HepG2 (cell line): Measurements from ENCODE around the gene ITK. TPM values are rescaled to one million over a fixed set of nuclear protein-coding genes. Genes with fewer than 3 reads are reported as not detected.

ENCODE experiments used
- BCL6 ChIP-seq: IDR thresholded peaks from 2 replicates; pipeline ENCODE4 v1.6.1; 2016; ENCODE audit warnings: missing genetic modification reagents, missing compliant biosample characterization
- EHMT2 ChIP-seq: fragments of 200-600 bp; sonication (generic); IDR thresholded peaks from 2 replicates; pipeline ENCODE4 v1.7.0; 2017; ENCODE audit warnings: antibody characterized with exemption, low read depth, low read length, borderline replicate concordance
- GMEB2 ChIP-seq: IDR thresholded peaks from 2 replicates; pipeline ENCODE4 v1.6.1; 2016; ENCODE audit warnings: missing biosample characterization, missing genetic modification reagents, low read depth
- HIVEP1 ChIP-seq: sonication (generic); formaldehyde crosslinking; IDR thresholded peaks from 2 replicates; pipeline ENCODE4 v1.4.0; 2020; ENCODE audit warnings: mild to moderate bottlenecking, missing genetic modification reagents
- NCOR1 ChIP-seq: fragments of 200-600 bp; sonication (generic); IDR thresholded peaks from 2 replicates; pipeline ENCODE4 v1.7.0; 2017; ENCODE audit warnings: antibody characterized with exemption, low read length, borderline replicate concordance
- PATZ1 ChIP-seq: sonication (generic); formaldehyde crosslinking; IDR thresholded peaks from 2 replicates; pipeline ENCODE4 v1.4.0; 2020; ENCODE audit warnings: missing genetic modification reagents
- RORA ChIP-seq: sonication (generic); formaldehyde crosslinking; IDR thresholded peaks from 2 replicates; pipeline ENCODE4 v1.5.0; 2020; ENCODE audit warnings: mild to moderate bottlenecking, missing genetic modification reagents, moderate library complexity
- WIZ ChIP-seq: sonication (generic); formaldehyde crosslinking; IDR thresholded peaks from 2 replicates; pipeline ENCODE4 v1.5.1; 2020; ENCODE audit warnings: mild to moderate bottlenecking, missing genetic modification reagents
- ZKSCAN5 ChIP-seq: sonication (generic); formaldehyde crosslinking; IDR thresholded peaks from 2 replicates; pipeline ENCODE4 v1.5.1; 2020; ENCODE audit warnings: mild to moderate bottlenecking, missing genetic modification reagents
- ZNF331 ChIP-seq: sonication (generic); formaldehyde crosslinking; IDR thresholded peaks from 2 replicates; pipeline ENCODE4 v1.4.0; 2020; ENCODE audit warnings: missing genetic modification reagents
- ZNF460 ChIP-seq: sonication (generic); formaldehyde crosslinking; IDR thresholded peaks from 2 replicates; pipeline ENCODE4 v1.5.1; 2020; ENCODE audit warnings: missing genetic modification reagents, mild to moderate bottlenecking, borderline replicate concordance
- ZNF678 ChIP-seq: sonication (generic); formaldehyde crosslinking; IDR thresholded peaks from 2 replicates; pipeline ENCODE4 v1.4.0; 2020; ENCODE audit warnings: mild to moderate bottlenecking, missing genetic modification reagents
- polyA plus RNA-seq, 8 experiments: library from polyadenylated mRNA; depleted of rRNA in 3 of 8; stranded (reverse) in 7 of 8; unstranded in 1 of 8; fragments of >200 nt; fragmentation: Illumina TruSeq in 4 of 8; extraction: Trizol in 4 of 8; gene quantifications; 2 replicates each; pipeline versions ENCODE4 v1.2.1 to v1.2.3, GENCODE V29; 2011 to 2016; ENCODE audit warnings: low read depth in 4 of 8, missing spikeins in 1 of 8, mixed read lengths in 1 of 8; ENCODE audit not compliant: insufficient read depth in 1 of 8
- total RNA-seq, 5 experiments: library from RNA; depleted of rRNA; stranded (reverse); fragments of >200 nt; fragmentation: Illumina TruSeq; extraction: Trizol; gene quantifications; 2 replicates each; pipeline ENCODE4 v1.2.3, GENCODE V29; 2016; ENCODE audit warnings: low read depth in 1 of 5
- TF ChIP-seq, protein P1 (sequence below): IDR thresholded peaks from 2 replicates; pipeline ENCODE4 v1.6.1; 2012; ENCODE audit warnings: low read length, improper control_type of control experiment
- TF ChIP-seq, protein P2 (sequence below): sonication (generic); IDR thresholded peaks from 2 replicates; pipeline ENCODE4 v1.6.1; 2016; ENCODE audit warnings: low read depth, borderline replicate concordance
- TF ChIP-seq, protein P3 (sequence below): IDR thresholded peaks from 2 replicates; pipeline ENCODE4 v1.6.1; 2016; ENCODE audit warnings: mild to moderate bottlenecking, missing biosample characterization, missing genetic modification reagents

Gene ITK
- total and polyA plus RNA-seq, 2 of the 13 experiments (the other 11 are each of a cell fraction or from before 2014, with no cell fraction given) = 0.01 TPM; not detected in 1

DNA sequence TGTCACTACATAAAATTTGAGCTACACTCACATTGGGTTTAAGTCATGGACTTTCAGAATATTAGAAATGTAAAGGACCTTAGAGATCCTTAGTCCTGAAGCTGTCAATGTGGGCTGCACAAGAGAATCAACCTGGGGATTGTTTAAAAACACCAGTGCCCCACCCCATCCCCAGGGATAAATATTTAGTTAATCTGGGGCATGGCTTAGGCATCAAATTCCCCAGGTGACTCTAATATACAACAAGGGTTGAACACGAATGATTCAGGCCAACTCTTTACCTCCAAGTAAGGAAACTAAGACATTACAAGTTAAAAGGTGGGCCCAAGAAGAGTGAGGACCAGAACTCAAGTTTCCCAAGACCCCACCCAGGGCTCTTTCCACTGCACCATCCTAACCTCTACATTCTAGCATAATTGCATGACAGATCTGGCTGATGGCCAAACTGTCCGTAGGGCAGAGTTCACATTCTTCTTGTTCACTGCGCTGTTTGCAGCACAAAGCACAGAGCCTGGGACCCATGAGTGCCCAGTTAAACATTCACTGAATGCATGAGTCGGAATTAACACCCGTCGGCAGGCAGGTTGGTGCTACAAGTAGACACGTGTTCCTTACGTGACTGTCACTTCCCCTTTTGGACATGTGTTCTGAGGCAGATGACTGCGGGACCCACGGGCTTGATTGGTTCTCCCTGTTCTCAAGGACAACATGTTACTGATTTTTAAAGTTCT is 110.5 kb downstream of the ITK start (continued):
- TF ChIP-seq GMEB2 (CRISPR knock-in tag) (no peak), ZNF331 (peak; percentile 95), WIZ (CRISPR knock-in tag) (no peak), NCOR1 (peak; percentile 89; the same call in 1 of the 2 replicates), EHMT2 (peak; percentile 32; the same call in 1 of the 2 replicates), PATZ1 (CRISPR knock-in tag) (peak; percentile 73), ZKSCAN5 (CRISPR knock-in tag) (0 out of 2 replicates have a peak, but pooled peaks have one; percentile 22), ZNF678 (CRISPR knock-in tag) (peak; percentile 84; the same call in 1 of the 2 replicates), RORA (CRISPR knock-in tag) (no peak), BCL6 (CRISPR knock-in tag) (peak; percentile 82), ZNF460 (CRISPR knock-in tag) (no peak; the same call in 1 of the 2 replicates), HIVEP1 (CRISPR knock-in tag) (no peak)
- TF ChIP-seq, protein P1, sequence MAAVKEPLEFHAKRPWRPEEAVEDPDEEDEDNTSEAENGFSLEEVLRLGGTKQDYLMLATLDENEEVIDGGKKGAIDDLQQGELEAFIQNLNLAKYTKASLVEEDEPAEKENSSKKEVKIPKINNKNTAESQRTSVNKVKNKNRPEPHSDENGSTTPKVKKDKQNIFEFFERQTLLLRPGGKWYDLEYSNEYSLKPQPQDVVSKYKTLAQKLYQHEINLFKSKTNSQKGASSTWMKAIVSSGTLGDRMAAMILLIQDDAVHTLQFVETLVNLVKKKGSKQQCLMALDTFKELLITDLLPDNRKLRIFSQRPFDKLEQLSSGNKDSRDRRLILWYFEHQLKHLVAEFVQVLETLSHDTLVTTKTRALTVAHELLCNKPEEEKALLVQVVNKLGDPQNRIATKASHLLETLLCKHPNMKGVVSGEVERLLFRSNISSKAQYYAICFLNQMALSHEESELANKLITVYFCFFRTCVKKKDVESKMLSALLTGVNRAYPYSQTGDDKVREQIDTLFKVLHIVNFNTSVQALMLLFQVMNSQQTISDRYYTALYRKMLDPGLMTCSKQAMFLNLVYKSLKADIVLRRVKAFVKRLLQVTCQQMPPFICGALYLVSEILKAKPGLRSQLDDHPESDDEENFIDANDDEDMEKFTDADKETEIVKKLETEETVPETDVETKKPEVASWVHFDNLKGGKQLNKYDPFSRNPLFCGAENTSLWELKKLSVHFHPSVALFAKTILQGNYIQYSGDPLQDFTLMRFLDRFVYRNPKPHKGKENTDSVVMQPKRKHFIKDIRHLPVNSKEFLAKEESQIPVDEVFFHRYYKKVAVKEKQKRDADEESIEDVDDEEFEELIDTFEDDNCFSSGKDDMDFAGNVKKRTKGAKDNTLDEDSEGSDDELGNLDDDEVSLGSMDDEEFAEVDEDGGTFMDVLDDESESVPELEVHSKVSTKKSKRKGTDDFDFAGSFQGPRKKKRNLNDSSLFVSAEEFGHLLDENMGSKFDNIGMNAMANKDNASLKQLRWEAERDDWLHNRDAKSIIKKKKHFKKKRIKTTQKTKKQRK = no peak
- TF ChIP-seq, protein P2, sequence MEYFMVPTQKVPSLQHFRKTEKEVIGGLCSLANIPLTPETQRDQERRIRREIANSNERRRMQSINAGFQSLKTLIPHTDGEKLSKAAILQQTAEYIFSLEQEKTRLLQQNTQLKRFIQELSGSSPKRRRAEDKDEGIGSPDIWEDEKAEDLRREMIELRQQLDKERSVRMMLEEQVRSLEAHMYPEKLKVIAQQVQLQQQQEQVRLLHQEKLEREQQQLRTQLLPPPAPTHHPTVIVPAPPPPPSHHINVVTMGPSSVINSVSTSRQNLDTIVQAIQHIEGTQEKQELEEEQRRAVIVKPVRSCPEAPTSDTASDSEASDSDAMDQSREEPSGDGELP = peak; percentile 84; the same call in 1 of the 2 replicates
- TF ChIP-seq, protein P3, sequence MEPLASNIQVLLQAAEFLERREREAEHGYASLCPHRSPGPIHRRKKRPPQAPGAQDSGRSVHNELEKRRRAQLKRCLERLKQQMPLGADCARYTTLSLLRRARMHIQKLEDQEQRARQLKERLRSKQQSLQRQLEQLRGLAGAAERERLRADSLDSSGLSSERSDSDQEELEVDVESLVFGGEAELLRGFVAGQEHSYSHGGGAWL (CRISPR knock-in tag) = peak; percentile 85; the same call in 1 of the 2 replicates
